KBM-7 (cell line): ENCODE data around the gene CIP2A.

Source experiments
- DNase-seq: peaks from one replicate; pipeline ENCODE4 v3.0.0-alpha.2; 2015
- in situ Hi-C: fragments of 300-500 bp; cut with MboI; formaldehyde crosslinking; loops from 2 replicates; pipeline ENCODE4 v1.14.3; 2020; ENCODE audit warnings: low sequenced_read_pairs, low pct_unique_long_range_greater_than_20kb, mixed read lengths

Gene CIP2A

DNA sequence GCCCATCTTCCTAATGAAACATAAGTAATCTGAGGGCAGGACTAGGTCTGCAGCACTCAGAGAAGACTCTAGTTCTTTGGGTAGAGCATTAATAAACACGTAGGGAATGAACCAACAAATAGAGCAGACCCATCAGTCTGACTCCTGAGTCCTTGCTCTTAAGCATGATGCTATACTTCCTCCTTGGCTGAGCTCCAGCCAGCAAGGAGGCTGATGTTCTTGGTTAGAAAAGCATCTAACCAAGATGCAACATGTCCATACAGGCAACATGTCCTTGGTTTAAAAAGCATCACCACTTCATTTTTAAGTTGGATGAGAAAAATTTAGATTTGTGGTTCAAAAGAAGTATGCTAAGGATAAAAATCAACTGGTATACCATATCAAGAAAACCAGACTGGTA, 70.3 kb downstream of the CIP2A start:
- DNase-seq, result no peak
- in situ Hi-C loops, result no loop called here

DNA sequence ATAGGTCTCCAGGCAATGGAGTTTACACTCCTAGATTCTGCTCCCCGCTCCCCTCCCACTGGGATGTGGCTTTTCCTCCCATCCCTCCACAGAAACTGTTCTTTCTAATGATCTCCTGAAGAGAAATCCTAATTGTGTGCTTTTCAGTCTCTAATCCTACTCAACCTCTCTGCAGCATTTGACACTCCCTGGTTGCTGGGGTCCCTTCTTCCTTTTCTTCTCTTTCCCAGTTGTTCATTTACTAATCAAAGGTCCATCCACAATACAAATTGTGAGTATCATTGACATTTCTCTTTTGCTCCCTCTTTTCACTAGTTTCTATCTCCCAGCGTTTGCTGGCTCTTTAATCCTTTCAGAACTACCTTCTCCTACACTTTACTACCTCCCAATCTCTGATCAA, 72.4 kb downstream of the CIP2A start:
- no peak for DNase-seq
- in situ Hi-C loops, result no loop called here

DNA sequence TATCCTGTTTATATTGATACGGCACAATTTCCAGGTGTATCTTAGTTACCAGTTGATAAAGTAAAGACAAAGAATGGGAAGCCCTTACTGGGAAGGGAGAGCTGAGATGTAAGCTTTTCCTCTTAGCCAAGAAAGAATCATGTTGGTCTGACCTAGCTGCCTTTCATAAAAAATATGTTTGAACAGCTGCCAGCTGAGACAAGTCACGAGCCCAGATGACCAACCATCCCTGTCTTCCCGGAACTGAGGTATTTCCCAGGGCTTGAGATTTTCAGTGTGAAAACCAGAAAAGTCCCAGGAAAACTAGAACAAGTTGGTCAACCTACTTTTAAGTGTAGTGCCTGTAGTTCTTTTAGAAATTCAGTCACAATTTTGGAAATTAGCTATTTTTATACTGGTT, 75.3 kb downstream of the CIP2A start:
- no peak for DNase-seq
- in situ Hi-C loops, result no loop called here

DNA sequence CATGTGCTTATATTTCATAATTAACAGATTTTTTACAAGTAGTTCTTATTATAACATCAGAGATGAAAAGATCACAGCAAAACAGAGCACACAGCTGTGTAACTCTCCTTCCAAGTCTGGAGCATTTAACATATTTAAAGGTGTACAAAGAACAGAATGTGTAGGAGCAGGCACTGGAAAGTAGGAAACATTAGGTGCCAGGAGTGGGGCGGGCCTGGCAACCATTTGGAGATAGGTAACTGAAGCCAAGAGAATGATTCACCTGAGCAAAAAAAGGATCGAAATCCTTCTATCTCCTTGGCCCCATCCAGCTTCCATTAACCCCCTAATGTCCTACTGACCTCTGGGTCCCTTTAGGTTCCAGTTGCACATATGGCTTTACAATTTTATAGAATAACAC, 76.6 kb downstream of the CIP2A start:
- in situ Hi-C loops, result no loop called here
- no peak for DNase-seq

DNA sequence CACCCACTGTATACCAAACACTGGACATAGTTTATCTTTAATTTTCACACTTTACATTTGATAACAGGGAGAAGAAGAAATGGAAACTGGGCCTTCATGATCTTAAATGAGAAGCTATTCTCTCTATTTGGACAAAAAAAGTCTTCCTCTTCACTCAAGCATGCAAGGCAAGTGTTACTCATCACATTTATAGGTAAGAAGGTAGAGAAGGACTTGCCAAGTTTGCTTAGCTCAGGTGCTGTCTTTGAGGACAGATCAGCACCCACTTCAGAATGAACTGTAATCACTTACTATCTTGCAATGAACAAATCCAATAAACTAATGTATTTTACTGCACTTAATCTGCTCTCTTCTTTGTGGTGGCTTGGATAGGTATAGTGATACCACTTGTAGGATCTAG, 77.7 kb downstream of the CIP2A start:
- in situ Hi-C loops, result no loop called here
- no peak for DNase-seq

DNA sequence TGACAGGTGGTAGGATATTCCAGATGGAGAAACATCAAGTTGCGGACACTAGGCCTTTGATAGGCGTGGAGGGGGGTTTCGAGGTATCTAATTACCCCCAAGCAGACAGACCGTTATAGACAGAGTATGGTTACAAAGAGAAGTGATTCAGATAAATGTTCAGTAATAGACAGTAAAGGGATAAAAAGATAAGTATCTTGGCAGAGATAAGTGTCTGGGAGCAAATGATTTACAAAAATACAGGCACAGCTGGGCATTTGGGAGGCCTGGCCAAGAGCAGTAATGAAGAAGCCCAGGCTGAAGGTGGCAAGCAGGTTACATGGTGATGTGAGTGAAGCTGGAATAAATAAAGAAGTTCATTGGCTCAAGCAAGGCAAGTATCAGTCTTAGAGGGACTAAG, 78.2 kb downstream of the CIP2A start:
- in situ Hi-C loops, result no loop called here
- DNase-seq, result no peak

DNA sequence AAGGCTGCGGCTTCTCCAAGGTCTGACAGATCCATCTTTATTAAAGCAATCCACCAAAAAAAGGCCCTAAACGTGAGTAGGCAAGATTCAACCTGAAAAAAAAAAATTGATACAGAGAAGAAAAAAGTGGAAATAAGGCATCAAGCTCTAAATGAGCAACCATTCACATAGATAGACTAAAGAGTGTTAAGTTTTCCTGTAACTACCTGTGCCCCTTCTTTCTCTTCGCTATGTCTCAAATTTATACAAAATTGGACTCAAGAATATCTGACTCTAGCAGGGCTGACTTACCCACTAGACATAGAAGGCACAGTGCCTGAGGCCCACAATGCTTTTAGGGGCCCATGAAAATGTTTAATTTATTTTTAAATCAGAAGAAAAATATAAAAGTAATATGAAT, 78.7 kb downstream of the CIP2A start, which contains the start of gene MYH15:
TSS of gene MYH15 (minus strand) at position 101 of the 400 bp plus-strand sequence. CDS start at position 35, 66 bp downstream.
- DNase-seq, result no peak
- in situ Hi-C loops, result no loop called here

DNA sequence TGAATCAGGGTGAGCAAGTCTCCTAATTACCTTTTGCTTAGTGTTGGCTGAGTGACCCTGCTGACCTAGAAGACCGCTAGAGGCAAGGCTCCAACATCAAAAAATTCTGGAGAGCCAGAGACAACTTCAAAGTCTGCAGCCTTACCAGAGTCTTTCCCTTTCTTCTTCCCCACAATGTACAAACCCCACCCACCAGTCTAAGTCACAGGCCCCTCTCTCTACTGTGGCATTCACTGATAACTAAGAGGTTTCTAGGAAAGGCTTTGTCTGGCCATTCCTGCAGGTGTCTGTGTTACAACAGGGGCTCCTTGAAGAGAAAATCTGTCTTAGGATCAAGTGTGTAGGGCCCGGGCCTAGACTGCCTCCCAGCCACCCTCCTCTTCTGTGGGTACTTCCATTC, 79.4 kb downstream of the CIP2A start:
- in situ Hi-C loops, result no loop called here
- no peak for DNase-seq

DNA sequence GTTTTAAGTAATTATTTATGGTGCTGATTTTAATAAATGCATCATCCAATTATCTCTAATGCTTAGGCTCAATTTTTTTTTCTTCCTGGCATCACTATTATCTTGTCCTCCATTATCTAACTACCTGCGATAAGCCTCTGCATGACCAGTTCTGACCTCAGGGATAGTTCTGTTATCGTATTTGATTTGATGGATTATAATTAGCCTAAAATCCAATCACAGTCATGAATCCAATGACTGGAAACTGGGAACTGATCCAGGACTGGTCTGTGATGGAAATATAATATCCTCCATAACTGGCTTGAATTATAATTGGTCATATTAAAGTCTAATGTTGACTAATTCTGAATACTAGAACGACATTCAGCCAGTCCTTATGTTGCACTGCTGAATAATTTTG, 80.0 kb downstream of the CIP2A start:
- in situ Hi-C loops, result no loop called here
- DNase-seq, result no peak

DNA sequence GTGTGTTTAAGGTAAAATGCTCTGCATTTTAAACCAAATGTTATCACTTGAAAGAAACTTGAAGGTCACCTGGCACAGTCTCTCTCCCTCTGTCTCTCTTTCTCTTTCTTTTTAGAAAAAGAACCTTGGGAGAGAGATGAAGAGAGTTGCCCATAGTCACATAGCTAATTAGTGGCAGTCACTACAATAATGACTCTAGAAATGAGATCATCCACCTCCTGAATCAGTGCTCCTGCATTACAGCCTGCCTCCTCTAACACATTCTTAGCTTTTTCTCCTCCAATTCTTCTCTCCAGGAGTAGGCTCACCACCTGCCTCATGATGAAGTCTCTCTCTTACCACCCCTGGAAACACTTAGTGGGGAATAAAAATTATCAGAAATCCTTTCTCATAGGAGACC, 81.3 kb downstream of the CIP2A start:
- in situ Hi-C loops, result no loop called here
- DNase-seq, result no peak

DNA sequence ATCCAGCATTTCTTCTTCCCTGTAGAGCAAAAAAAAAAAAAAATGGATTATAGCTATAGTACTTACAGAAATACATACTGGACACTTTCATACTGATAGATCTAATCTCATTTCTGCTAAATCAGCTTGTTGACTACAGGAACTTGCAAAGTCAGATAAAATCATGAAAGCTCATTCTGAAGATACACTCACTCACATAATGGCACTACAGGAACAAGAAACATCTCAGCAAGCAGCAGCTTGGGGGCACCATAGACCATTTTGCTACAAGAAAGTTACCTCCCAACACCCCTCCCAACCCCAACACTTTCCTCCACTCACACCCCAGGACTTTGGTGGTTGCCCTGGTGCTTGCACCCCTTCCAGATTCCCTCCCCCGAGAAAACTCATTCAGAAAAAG, 83.4 kb downstream of the CIP2A start:
- no peak for DNase-seq
- in situ Hi-C loops, result no loop called here

DNA sequence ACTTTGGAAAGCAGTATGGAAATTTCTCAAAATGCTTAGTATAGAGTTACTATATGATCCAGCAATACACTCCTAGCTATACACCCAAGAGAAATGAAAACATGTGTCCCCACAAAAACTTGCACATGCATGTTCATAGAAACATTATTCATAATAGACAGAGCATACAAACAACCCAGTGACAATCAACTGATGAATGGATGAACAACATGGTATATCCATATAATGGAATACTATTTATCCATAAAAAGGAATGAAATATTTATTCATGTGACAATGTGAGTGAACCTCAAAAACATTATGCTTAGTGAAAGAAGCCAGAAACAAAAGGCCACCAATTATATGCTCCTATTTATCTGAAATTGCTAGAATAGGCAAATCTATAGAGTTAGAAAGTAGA, 85.5 kb downstream of the CIP2A start:
- in situ Hi-C loops, result no loop called here

DNA sequence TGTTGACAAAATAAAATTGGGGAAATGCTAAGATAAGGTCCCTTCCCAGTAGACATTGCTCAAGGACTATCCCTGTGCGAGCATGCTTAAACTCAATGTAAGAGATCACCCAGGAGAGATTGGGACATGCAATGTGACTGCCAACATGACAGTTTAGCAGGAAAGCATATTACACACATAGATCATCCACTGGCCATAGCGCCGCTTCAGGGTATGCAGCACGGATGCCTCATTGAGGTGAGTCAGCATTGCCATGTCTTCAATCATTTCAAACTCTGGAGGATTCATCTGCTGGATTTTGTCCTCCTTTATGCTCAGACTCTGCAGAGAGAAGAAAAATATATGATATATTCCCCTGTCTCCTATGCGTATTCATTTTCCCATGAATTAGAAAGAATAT, 87.7 kb downstream of the CIP2A start:
- no peak for DNase-seq
- in situ Hi-C loops, result no loop called here

More for the DNA sequence above, 85.5 kb downstream of the CIP2A start:
- DNase-seq, result no peak

DNA sequence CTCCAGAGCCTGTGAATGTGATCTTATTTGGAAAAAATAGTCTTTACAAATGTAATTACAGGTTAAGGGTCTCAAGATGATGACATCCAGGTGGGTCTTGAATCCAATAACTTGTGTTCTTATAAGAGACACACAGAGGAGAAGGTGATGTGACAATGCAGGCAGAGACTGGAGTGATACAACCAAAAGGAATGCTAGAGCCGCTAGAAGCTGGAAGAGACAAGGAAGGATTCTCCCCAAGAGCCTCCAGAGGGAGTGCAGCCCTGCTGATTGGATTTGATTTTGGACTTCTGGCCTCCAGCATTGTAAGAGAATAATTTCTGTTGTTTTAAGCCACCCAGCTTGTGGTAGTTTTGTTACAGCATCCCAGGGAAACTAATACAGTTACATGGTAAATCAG, 88.5 kb downstream of the CIP2A start:
- no peak for DNase-seq
- in situ Hi-C loops, result no loop called here
